H1 (cell line): ENCODE data around the gene TBC1D22A. TPM values are rescaled to one million over a fixed set of nuclear protein-coding genes. Genes with fewer than 3 reads are reported as not detected.

Experiments
- CTCF ChIA-PET: fragments of 300-600 bp; sonication (Branson Sonifier 250); formaldehyde crosslinking; loops from one replicate; lab custom pipeline; 2021; ENCODE audit not compliant: partially characterized antibody; lab: Charles Lee
- POLR2A ChIA-PET: fragments of 300-600 bp; sonication (Branson Sonifier 250); formaldehyde crosslinking; loops from one replicate; lab custom pipeline; 2021; ENCODE audit warnings: inconsistent platforms; ENCODE audit not compliant: partially characterized antibody; lab: Charles Lee
- DNase-seq, 2 experiments: peaks; one replicate each; pipeline versions ENCODE4 v3.0.0 to v3.0.0-alpha.2; 2010 to 2022; ENCODE audit warnings: low spot score in 2 of 2, low read depth in 1 of 2, mixed read lengths in 1 of 2
- FAIRE-seq: peaks from 2 replicates; lab custom pipeline; 2011; peaks lifted over from hg19 to GRCh38; lab: Jason Lieb, UNC
- H2AFZ ChIP-seq: 2 replicates; pipeline ENCODE4 v1.8.1; 2012; ENCODE audit warnings: low read length, inconsistent platforms
- H2AK5ac ChIP-seq: 2 replicates; pipeline ENCODE4 v1.6.1; 2013; ENCODE audit warnings: low read depth, low read length
- H2BK120ac ChIP-seq: replicated peaks from 2 replicates; pipeline ENCODE3; 2013; ENCODE audit warnings: low read depth, low read length, inconsistent platforms
- H2BK12ac ChIP-seq: 2 replicates; pipeline ENCODE4 v1.6.1; 2013; ENCODE audit warnings: low read depth, low read length
- H2BK15ac ChIP-seq: 2 replicates; pipeline ENCODE4 v1.6.1; 2013; ENCODE audit warnings: low read length
- H2BK20ac ChIP-seq: 2 replicates; pipeline ENCODE4 v1.6.1; 2013; ENCODE audit warnings: low read length
- H2BK5ac ChIP-seq: 2 replicates; pipeline ENCODE4 v1.6.1; 2013; ENCODE audit warnings: low read depth, low read length
- H3K14ac ChIP-seq: 2 replicates; pipeline ENCODE4 v1.6.1; 2013; ENCODE audit warnings: inconsistent platforms; ENCODE audit not compliant: insufficient read length
- H3K18ac ChIP-seq: 2 replicates; pipeline ENCODE4 v1.6.1; 2013; ENCODE audit warnings: low read length; ENCODE audit errors: extremely low read depth
- H3K23ac ChIP-seq: 2 replicates; pipeline ENCODE4 v1.6.1; 2013; ENCODE audit warnings: inconsistent platforms; ENCODE audit not compliant: insufficient read length
- H3K23me2 ChIP-seq: 2 replicates; pipeline ENCODE4 v1.6.1; 2013; ENCODE audit warnings: low read depth, low read length
- H3K27ac ChIP-seq: 2 replicates; pipeline ENCODE4 v1.6.1; 2011; ENCODE audit warnings: low read depth, low read length, inconsistent platforms
- H3K27me3 ChIP-seq, 4 experiments: replicated peaks in 1 of 4; 1 replicate in 1 of 4; 2 replicates in 3 of 4; pipeline versions ENCODE4 v1.6.1 to v1.8.1; 2011 to 2013; ENCODE audit warnings: low read length in 3 of 4, mild to moderate bottlenecking in 3 of 4, inconsistent platforms in 2 of 4, mixed read lengths in 2 of 4, moderate library complexity in 1 of 4; ENCODE audit not compliant: control insufficient read depth in 3 of 4, insufficient read depth in 3 of 4; ENCODE audit errors: extremely low read depth in 1 of 4
- H3K36me3 ChIP-seq, 4 experiments: 2 replicates each; pipeline versions ENCODE4 v1.6.1 to v1.8.1; 2011 to 2013; ENCODE audit warnings: mild to moderate bottlenecking in 4 of 4, low read length in 3 of 4, moderate library complexity in 2 of 4, control low read depth in 1 of 4, inconsistent platforms in 1 of 4; ENCODE audit not compliant: insufficient read depth in 4 of 4, control insufficient read depth in 2 of 4
- H3K4ac ChIP-seq: replicated peaks from 2 replicates; pipeline ENCODE3; 2013; ENCODE audit warnings: low read length, low read depth, mixed read lengths, inconsistent platforms; ENCODE audit not compliant: insufficient read length
- H3K4me1 ChIP-seq, 4 experiments: replicated peaks in 1 of 4; 1 replicate in 1 of 4; 2 replicates in 3 of 4; pipeline versions ENCODE4 v1.6.1 to v1.8.1; 2011 to 2013; ENCODE audit warnings: low read length in 3 of 4, inconsistent platforms in 2 of 4, mixed read lengths in 1 of 4; ENCODE audit not compliant: insufficient read depth in 4 of 4, control insufficient read depth in 3 of 4
- H3K4me2 ChIP-seq, 2 experiments: 2 replicates each; pipeline versions ENCODE4 v1.6.1 to v1.8.1; 2011 to 2013; ENCODE audit warnings: low read depth in 2 of 2, low read length in 2 of 2, control low read depth in 1 of 2, inconsistent platforms in 1 of 2, mild to moderate bottlenecking in 1 of 2; ENCODE audit not compliant: insufficient read depth in 1 of 2
- H3K4me3 ChIP-seq, 4 experiments: fragments of 200-600, 300-600 bp in 1 of 4; sonication (generic), shearing (Covaris generic), sonication (Bioruptor Twin) in 1 of 4; 2 replicates each; pipeline versions ENCODE4 v1.5.1 to v1.8.1; 2011 to 2016; ENCODE audit warnings: low read length in 4 of 4, low read depth in 3 of 4, control low read depth in 2 of 4, inconsistent platforms in 2 of 4, mild to moderate bottlenecking in 2 of 4, mixed read lengths in 1 of 4, moderate library complexity in 1 of 4; ENCODE audit not compliant: insufficient read depth in 2 of 4; ENCODE audit errors: extremely low read depth in 1 of 4
- H3K56ac ChIP-seq: replicated peaks from 2 replicates; pipeline ENCODE3; 2013; ENCODE audit warnings: low read depth, mild to moderate bottlenecking, mixed read lengths, low read length, inconsistent platforms; ENCODE audit not compliant: insufficient read length
- H3K79me1 ChIP-seq: 2 replicates; pipeline ENCODE4 v1.6.1; 2013; ENCODE audit warnings: low read depth, low read length, control low read depth
- H3K79me2 ChIP-seq, 2 experiments: 2 replicates each; pipeline versions ENCODE4 v1.6.1 to v1.8.1; 2012 to 2013; ENCODE audit warnings: low read length in 2 of 2, mild to moderate bottlenecking in 2 of 2, inconsistent platforms in 1 of 2; ENCODE audit not compliant: insufficient read depth in 2 of 2, control insufficient read depth in 1 of 2
- H3K9ac ChIP-seq, 4 experiments: replicated peaks in 1 of 4; 1 replicate in 1 of 4; 2 replicates in 3 of 4; pipeline versions ENCODE4 v1.6.1 to v1.8.1; 2011 to 2013; ENCODE audit warnings: low read depth in 3 of 4, low read length in 3 of 4, control low read depth in 2 of 4, mild to moderate bottlenecking in 2 of 4, moderate library complexity in 2 of 4, inconsistent platforms in 1 of 4; ENCODE audit errors: extremely low read depth in 1 of 4
- H3K9me3 ChIP-seq, 2 experiments: 2 replicates each; pipeline versions ENCODE4 v1.6.1 to v1.8.1; 2012 to 2013; ENCODE audit warnings: mild to moderate bottlenecking in 2 of 2, moderate library complexity in 2 of 2, control low read depth in 1 of 2, inconsistent platforms in 1 of 2, low read depth in 1 of 2, low read length in 1 of 2, mixed read lengths in 1 of 2; ENCODE audit not compliant: insufficient read depth in 2 of 2
- H4K20me1 ChIP-seq, 2 experiments: replicated peaks in 1 of 2; 2 replicates each; pipeline versions ENCODE3 to v1.8.1; 2011 to 2013; ENCODE audit warnings: inconsistent platforms in 2 of 2, low read length in 2 of 2, mild to moderate bottlenecking in 1 of 2; ENCODE audit not compliant: insufficient read depth in 2 of 2, control insufficient read depth in 1 of 2
- H4K5ac ChIP-seq: 2 replicates; pipeline ENCODE4 v1.6.1; 2013; ENCODE audit warnings: low read length, low read depth, mixed read lengths, inconsistent platforms; ENCODE audit not compliant: insufficient read length
- H4K8ac ChIP-seq: 2 replicates; pipeline ENCODE4 v1.8.0; 2013; ENCODE audit warnings: mild to moderate bottlenecking, moderate library complexity, low read length, inconsistent platforms; ENCODE audit not compliant: insufficient read depth; ENCODE audit errors: extremely low read depth
- H4K91ac ChIP-seq: replicated peaks from 2 replicates; pipeline ENCODE3; 2013; ENCODE audit warnings: low read length, mixed read lengths, inconsistent platforms; ENCODE audit not compliant: insufficient read length
- MAFK ChIP-seq: IDR thresholded peaks from 2 replicates; pipeline ENCODE4 v1.6.1; 2012; ENCODE audit warnings: low read depth, mild to moderate bottlenecking, improper control_type of control experiment, low read length
- WGBS, 2 experiments: shearing (Covaris generic) in 1 of 2; methylation state at CpG; one replicate each; pipeline versions ENCODE4 v1.1.6 to v1.1.7; 2013 to 2015; ENCODE audit warnings: low lambda C conversion rate in 2 of 2, mixed read lengths in 2 of 2, inconsistent platforms in 1 of 2, low coverage in 1 of 2, missing lambda C conversion rate in 1 of 2; ENCODE audit not compliant: insufficient replicate concordance in 2 of 2, insufficient coverage in 1 of 2, insufficient read length in 1 of 2; ENCODE audit errors: extremely low coverage in 1 of 2, missing lambda C conversion rate in 1 of 2; 5-methylcytosine and 5-hydroxymethylcytosine counted together
- polyA plus RNA-seq, 7 experiments: library from polyadenylated mRNA; depleted of rRNA in 3 of 7; stranded (reverse) in 5 of 7; unstranded in 2 of 7; fragments of >200 nt in 5 of 7; fragments of 200-250 nt in 2 of 7; gene quantifications; 1 replicate in 5 of 7; 2 replicates in 1 of 7; 4 replicates in 1 of 7; pipeline versions ENCODE4 v1.2.1 to v1.2.3, GENCODE V29; 2011 to 2013; ENCODE audit warnings: missing spikeins in 2 of 7, mixed read lengths in 2 of 7
- total RNA-seq: library from RNA; stranded (reverse); fragmentation: NEBNext Ultra II Directional; extraction: Animal tissue kit (Norgen Biotek cat#: 25700); gene quantifications from 2 replicates; pipeline ENCODE4 v1.2.1, GENCODE V29; 2021

Gene TBC1D22A
- total and polyA plus RNA-seq, 2 of the 8 experiments (the other 6 are each of a cell fraction or from before 2014, with no cell fraction given) = 11.9 to 18.4 TPM

- no peak overlapping the region for H3K27ac ChIP-seq
- no peaks in the 10 kb centered on the region for H3K9me3 ChIP-seq
- H2AFZ ChIP-seq = no peak overlapping the region
- H2BK120ac ChIP-seq = no peak overlapping the region
- H3K4me3 ChIP-seq = no peak overlapping the region
- DNase-seq = no peak
- no peaks in the 10 kb centered on the region for H4K20me1 ChIP-seq
- CTCF ChIA-PET = interaction anchor here (0.6 to 1.6 kb wide), 3 partner anchors 9 to 604 kb away, joined by 3 to 7 read pairs (median 3); no protein-coding TSS in a partner anchor
- no peak overlapping the region for H2BK12ac ChIP-seq
- H2BK5ac ChIP-seq = no peak overlapping the region
- H3K4ac ChIP-seq = no peak overlapping the region
- no peak overlapping the region for H4K91ac ChIP-seq
- H3K79me2 ChIP-seq = no peaks in the 10 kb centered on the region
- no peak overlapping the region for H3K23ac ChIP-seq
- POLR2A ChIA-PET = no interaction called here
- no peak overlapping the region for H3K4me2 ChIP-seq
- no peak for TF ChIP-seq MAFK
- 96% methylated on average over 14 of the region's 14 CpGs; no CpG with 5 or more reads in 1 of the 2 experiments for WGBS, 2 experiments
- no peak overlapping the region for H2BK20ac ChIP-seq
- 0 out of 2 replicates have a peak, but pooled peaks cover 2% of the 10 kb centered on the region for H3K23me2 ChIP-seq
- H3K36me3 ChIP-seq = no peaks in the 10 kb centered on the region
- H2BK15ac ChIP-seq = no peak overlapping the region
- H2AK5ac ChIP-seq = no peak overlapping the region
- no peak overlapping the region for H3K56ac ChIP-seq
- no peak overlapping the region for H4K8ac ChIP-seq
- no peak for FAIRE-seq
- no peaks in the 10 kb centered on the region for H3K27me3 ChIP-seq
- no peak overlapping the region for H3K14ac ChIP-seq
- H3K9ac ChIP-seq = no peak overlapping the region
- H4K5ac ChIP-seq = no peak overlapping the region
- H3K18ac ChIP-seq = no peak overlapping the region
- no peaks in the 10 kb centered on the region; the same call in 1 of the 2 replicates for H3K79me1 ChIP-seq
- no peaks in the 10 kb centered on the region for H3K4me1 ChIP-seq
These were observed 353.1 kb downstream of the TBC1D22A start for GRCh38 chr22:47115518-47115890.
